NCI-H128 (cell line): ENCODE data around the gene PPFIA1.
"Not testable (repeated sequence)": the region's sequence is repeated elsewhere in the genome, so short reads cannot be mapped to it uniquely, and the experiment has no call there.

Source experiments
- DNase-seq: peaks from one replicate; lab custom pipeline; 2025; ENCODE audit not compliant: unreplicated experiment; lab: John Stamatoyannopoulos, UW

Gene PPFIA1

DNA sequence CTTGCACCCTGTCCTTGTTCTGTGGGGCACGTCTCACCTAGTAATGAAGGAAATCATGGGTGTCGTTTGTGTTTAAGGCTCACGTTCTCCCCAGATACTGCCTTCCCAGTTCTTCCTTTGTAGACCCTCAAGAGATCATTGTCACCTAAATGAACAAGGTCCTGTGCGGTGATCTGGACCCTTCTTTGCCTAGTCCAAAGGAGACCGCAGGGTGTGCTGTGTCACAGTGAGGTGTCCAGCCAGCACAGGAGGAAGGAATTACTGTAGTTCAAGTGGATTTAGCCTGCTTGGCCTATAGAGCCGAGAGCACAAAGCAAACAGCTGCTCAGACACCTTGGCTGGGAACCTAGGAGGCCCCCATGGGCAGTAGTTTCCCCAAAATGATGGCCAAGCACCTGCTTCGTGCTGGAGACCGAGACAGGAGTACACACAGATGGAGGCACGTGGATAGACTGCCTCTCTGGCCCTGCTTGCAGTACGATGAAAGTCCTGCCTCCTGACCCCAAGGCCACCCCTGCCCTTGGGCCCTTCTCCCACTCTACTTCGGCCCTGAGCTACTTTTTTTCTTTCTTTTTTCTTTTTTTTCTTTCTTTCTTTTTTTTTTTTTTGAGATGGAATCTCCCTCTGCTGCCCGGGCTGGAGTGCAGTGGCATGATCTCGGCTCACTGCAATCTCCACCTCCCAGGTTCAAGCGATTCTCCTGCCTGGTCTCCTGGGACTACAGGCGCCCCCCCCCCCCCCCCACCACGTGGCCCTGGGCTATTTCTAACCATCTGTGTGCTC is 19.4 kb upstream of the PPFIA1 start:
- DNase-seq, result no peak

DNA sequence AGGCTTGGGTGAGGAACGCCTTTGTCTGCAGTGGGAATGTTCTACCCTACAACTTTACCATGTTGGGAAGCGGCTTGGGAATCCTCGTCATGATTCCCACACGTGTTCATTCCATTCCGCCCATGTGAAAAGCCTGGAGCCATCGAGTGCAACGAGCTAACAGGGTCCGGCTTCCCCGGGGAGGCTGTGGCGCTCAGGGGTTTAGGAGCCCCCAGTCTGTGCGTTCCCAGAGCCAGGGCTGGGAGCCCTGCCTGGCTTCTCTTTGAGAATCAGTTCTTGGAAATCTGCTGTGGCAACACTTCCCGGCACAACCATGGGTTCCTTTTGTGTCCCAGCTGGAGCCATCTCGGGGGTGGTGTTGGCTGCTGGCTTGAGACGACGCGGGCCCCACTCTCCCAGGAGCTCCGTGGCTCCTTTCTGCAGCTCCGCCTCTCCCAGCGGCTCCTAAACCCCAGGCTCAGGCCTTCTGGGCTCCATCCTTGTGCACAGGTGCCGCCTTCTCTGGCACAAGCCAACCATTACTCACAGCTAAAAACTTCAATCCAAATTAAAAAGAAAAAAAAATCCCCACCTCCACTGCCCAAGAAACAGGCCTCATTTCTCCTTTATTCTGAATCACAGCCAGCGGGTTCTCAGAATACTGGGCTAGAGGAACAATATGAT is 18.7 kb upstream of the PPFIA1 start:
- DNase-seq, result no peak

DNA sequence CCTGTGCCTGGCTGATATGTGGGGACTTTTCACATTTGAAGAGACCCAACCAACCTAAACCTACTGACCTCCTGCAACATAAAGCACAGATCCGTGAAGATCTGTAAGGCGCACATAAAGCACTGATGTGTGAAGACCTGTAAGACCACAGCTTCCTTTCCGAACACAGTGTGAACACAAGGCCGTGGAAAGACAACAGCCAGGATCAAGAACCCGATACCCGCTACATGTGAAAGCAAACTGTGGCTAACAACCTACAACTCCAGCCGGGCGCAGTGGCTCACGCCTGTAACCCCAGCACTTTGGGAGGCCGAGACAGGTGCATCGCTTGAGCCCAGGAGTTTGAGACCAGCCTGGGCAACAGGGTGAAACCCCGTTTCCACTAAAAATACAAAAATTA is 17.6 kb upstream of the PPFIA1 start:
- no peak for DNase-seq

DNA sequence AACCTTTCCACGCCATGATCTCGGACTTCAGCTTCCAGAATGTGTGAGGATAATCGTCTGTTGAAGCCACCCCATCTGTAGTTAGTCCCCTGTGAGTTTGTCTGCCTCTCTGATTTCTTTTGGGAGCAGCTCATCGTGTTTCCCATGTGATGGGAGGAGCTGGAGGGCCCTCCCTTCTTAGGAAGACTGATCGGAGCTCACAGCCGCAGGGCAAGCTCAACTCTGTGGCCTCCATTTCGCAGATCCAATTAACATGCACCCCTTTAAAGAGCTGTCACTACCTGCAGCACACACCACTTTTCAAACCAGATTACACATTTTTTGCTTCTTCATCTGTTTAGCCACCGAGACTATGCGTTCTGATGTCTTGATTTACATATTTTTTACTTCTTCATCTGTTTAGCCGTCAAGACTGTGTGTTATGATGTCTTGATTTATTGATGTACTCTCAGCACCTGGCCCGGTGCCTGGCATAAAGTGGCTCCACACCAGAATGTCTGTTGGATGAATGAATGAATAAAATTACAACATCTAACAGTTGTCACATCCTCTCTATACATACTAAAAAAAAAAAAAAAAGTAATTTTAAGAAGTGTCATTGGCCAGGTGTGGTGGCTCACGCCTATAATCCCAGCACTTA is 14.9 kb upstream of the PPFIA1 start:
- DNase-seq, result no peak

DNA sequence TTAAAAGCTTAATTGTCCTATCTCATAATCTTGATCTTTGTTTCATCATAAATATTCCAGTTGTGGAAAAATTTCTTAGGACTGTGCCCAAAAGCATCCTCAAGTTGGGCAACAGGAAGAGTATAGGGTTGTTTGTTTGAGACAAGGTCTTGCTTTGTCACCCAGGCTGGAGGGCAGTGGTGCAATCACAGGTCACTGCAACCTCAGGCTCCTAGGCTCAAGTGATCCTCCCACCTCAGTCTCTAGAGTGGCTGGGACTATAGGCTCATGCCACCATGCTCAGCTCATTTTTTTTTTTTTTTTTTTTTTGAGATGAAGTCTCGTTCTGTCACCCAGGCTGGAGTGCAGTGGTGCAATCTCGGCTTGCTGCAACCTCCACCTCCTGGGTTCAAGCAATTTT is 11.4 kb upstream of the PPFIA1 start:
- DNase-seq, result not testable (repeated sequence)

DNA sequence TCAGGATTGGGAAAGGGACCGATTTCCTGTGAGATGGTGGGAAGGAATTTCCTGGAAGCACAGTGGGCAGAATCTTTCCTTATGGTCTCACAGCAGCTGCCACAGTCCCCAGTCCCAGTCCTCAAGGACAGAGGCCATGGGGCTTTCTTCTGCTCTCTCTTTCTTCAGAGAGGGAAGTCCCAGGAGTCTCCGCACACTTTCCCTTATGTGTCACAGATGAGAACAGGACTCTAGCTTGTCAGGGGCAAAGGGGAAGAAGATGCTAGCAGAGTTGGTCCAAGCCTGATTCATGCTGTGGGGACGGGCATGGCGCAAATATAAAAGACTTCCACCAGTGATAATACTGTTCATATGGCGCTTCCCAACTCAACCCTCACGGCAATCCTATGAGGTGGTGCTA is 7.5 kb upstream of the PPFIA1 start:
- DNase-seq, result no peak

DNA sequence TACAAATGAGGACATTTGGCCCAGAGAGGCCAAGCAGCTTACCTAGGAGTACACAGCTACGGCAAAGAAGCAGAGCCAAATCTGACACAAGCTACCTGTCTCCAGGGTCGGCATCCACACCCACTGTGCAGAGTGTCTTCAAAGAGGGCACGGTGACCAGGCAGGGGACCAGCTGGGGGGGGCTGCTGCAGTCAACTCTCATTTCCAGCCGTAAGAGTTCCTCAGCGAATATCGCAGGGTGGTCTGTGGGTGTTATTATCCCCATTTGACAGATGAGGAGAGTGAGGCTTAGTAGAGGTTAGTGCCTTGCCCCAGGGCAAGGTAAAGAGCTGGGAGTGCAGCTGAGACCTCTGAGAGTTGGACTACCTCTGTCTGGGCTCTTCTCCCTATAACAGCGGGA is 7.1 kb upstream of the PPFIA1 start:
- no peak for DNase-seq

DNA sequence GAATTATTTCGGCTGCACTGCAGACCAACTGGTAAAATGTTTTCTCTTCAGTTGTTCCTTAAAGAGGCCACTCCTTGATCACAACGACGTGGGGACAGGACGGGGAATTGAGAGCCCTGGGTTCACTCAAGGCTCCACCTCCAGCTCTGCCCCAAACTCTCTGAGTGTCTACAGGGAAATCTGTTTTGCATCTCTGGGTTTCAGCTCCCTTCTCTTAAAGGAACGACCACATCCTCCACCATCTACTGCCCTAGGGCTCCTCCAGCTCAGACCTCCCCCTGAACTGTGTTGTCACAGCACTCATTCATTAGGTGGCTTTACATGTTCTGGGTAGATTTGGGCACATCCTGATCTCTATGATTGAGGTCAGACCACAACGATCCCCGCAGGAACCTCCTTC is 5.1 kb upstream of the PPFIA1 start:
- DNase-seq, result no peak

DNA sequence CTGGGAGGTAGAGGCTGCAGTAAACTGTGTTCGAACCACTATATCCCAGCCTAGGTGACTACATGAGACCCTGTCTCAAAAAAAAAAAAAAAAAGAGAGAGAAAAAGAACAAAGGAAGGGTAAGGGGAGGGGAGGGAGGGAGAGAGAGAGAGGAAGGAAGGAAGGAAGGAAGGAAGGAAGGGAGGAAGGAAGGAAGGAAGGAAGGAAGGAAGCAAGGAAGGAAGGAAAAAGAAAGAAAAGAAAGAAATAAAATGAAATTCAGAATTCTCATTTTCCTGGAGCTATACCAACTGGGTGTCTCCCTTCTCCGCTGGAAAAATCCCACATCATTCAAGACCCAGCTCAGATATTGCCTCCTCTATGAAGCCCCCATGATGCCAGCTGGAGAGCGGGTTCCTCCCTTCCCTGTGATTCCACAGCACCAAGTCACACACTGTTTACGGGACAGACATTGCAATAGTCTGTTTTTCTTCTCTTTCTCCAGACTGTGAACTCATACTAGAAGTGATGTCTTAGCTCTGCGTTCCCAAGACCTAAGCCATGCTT is 3.0 kb upstream of the PPFIA1 start:
- DNase-seq, result no peak

DNA sequence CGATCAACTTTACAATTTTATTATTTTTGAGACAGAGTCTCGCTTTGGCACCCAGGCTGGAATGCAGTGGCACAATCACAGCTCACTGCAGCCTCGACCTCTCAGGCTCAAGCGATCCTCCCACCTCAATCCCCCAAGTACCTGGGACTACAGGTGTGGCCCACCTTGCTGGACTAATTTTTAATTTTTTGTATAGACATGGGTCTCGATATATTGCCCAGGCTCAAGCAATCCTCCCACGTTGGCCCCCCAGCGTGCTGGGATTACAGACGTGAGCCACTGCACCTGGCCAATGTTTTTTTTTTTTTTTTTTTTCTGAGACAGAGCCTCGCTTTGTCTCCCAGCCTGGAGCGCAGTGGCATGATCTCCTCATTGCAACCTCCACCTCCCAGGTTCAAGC is 2.0 kb upstream of the PPFIA1 start:
- DNase-seq, result no peak

DNA sequence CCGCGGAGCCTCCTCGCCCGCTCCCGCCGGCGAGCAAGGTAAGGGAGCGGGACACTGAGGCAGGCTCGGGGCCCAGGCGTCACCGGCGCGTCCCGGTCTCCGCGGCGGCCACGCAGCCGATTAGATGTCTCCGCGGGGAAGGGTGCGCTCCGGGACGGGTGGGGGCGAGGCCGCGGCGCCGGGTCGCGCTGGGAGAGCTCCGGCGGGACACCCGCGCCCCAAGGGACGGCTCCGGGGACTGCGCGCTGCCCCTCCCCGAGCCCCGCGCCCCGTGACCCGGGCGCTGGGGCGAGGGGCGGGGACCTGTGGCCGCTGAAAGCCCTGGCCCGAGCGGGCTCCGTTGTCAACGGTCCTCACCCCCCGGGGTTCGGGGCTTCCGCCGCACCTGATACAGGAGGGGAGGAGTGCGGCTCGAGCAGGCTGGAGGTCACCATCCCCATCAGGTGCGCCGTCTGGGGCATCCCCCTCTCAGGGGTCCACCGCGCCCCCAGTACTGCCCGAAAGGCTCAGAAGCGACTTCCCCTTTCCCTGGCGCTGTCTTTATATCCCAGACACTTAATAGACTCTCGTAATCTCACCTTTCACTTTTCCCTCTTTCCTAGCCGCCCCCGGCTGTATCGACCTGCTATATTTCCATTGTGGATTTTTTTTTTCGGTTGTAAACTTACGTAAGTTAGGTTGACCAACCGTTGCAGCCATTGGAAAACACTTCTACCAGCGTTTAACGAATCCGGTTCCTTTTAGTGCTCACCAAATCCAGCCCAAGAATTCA is 573 bp downstream of the PPFIA1 start:
- DNase-seq, result no peak

DNA sequence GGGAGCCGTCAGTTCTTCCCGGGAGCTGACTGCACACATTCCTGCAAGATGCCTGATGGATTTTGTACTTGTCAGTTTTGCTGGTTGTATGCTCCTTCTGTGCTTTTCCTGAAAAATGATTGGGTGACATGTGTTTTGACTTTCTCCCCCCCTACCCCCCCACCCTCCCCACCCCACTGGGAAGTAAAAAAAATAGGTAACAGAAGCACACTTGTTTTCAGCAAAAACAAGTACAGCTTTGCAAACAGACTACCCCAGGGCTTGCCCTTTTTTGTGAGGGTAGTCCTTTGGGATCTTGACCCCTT is 1.1 kb downstream of the PPFIA1 start:
- no peak for DNase-seq

DNA sequence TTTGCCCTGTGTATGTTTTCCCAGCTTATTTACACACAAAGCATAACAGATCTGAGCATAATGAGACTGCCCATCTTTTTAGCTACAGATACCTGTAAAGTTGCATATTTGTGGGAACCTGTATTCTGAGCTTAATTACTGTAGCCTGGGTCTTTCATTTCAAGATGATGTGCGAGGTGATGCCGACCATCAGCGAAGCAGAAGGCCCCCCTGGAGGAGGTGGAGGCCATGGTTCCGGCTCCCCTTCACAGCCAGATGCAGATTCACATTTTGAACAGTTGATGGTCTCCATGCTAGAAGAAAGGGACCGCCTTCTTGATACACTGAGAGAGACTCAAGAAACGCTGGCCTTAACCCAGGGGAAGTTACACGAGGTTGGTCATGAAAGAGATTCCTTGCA is 1.5 kb downstream of the PPFIA1 start:
- DNase-seq, result no peak

DNA sequence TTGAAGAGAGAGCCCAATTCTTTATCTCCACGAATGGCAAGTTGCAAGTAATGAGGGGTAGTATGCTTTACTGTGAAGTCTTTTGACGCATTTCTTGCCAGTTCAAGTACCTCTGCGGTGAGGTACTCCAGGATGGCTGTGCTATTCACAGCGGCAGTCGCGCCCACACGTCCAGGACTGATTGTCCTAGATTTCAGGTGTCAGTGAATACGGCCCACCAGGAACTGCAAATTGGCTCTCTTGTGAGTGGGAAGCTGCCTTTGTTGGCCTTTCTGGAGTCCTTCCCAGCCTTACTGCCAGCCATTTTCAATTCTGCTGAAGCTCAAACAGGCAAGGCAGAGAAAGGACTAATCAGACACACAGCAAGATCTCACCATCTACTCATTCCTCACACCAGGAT is 8.5 kb downstream of the PPFIA1 start:
- DNase-seq, result no peak

DNA sequence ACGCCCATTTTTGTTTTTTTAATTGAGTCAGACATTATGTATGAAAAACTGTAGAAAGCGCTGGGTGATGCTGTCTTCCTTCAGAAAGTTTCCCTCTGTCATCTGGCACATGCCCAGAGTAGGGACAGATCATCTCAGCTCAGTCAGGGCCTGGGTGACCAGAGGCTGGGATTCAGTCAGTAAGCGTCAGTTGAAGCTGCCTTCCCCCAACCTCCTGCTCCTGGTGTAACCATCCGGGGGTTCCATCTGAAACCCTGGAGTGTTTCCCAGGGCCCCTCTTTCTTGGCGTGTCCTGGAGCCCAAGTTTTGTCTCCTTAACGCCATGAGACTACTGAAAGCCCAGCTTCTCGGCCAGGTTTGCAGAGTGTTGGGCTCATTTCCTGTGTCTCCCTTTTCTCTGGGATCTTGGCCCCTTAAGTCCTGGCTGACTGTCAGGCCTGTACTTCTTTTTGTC is 10.7 kb downstream of the PPFIA1 start:
- DNase-seq, result no peak

DNA sequence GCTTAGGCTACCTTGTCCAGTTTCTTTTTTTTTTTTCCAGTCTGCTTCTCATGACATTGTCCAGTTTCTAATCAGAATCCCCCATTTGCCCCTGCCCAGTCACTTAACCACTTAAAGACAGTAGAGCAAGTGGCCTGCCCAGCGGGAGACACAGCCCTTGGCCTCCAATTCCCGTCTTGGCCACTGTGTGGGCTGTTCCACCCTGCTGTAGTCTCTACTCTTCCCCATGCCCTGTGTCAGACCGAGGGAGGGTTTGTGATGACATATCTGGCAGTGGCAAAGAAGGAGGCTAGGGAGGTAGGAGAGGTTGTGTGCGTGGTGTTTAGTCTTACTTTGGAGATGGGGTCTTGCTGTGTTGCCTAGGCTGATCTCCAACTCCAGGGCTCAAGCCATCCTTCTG is 11.5 kb downstream of the PPFIA1 start:
- no peak for DNase-seq

DNA sequence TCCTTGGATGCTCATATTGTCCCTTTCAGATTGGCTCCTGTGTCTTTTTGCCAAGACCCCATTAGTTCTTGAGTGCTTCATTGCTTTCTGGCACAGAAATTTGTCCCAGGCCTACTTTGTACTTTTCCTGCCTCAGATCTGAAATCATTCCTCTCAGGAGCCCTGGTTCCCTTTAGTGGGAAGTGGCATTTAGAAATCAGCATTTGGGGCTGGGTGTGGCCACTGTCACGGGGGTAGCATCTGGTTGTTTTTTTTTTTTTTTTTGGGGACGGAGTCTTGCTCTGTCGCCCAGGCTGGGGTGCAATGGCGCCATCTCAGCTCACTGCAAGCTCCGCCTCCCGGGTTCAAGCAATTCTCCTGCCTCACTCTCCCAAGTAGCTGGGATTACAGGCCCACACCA is 18.2 kb downstream of the PPFIA1 start:
- no peak for DNase-seq

DNA sequence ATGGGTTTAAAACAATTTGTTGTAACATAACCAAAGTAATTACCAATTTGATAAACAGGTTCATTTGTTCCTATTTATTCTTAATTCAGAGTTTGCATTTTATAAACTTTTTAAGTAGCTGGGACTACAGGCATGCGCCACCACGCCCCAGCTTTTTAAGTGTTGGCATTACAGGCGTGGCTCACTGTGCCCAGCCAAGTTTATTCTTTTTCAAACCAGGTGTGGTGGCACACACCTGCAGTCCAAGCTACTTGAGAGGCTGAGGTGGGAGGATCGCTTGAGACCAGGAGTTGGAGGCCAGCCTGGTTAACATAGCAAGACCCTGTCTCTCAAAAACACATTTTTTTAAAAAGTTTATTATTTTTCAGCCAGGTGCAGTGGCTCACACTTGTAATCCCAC is 19.1 kb downstream of the PPFIA1 start:
- no peak for DNase-seq

DNA sequence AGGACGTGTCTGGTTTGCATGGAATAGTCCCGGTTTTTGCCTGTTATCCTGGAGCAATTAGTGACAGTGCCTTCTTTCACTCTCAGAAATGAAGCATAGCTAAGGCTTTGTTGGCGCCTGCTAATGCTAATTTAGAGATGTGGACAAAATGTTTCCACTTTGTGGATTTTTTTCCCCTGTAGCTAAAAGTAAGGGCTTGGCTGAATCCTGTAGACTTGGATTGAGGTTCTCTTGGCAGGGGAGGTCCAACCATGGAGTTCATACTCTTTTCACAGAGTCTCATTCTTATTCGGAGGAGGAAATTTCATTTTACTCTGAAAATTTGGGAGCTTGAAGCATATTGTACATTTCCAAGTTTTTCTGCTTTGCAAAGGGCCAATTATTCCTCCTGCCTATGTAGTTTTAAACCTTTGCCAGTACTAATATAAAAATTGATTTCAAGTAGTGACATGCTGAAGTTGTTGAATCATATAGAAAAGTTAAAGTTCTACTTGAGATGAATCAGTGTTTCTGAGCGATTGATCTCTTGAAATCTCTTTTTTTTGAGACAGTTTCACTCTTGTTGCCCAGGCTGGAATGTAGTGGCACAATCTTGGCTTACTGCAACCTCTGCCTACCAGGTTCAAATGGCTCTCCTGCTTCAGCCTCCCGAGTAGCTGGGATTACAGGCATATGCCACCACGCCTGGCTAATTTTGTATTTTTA is 20.0 kb downstream of the PPFIA1 start:
- no peak for DNase-seq

DNA sequence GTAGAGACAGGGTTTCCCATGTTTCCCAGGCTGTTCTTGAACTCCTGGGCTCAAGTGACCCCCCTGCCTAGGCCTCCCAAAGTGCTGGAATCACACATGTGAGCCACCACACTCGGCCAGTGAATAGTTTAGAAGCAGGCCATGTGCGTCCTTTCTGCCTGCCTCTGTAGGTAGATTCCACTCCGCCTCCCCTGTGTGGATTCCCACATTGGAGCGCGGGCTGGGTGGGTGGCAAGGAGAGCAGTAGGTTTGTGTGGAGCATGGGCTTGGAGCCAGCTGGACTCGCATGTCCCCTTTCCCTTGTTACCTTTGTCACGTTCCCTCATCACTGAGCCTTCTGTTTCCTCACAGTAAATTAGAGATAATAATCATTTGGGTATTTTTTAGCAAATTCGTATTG is 21.7 kb downstream of the PPFIA1 start:
- DNase-seq, result no peak

DNA sequence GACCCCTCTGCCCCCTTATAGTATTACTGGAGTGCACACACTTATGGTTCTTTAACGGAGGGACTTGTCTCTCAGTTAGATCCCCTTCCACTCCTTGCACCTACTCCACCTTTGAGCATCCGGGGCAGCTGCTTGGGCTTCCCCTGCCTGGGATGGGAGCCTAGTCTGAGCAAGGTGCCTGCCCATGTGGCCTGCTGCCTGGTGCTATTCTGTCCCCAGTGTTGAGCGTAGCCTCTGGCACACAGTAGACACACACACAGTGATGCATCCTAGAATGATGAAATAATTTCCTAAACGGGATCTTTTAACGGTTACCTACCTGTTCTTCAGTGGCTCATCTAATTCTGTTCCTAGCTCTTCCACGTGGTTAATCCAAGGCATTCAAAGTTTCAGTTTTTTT is 22.4 kb downstream of the PPFIA1 start:
- no peak for DNase-seq
